ENCODE measurements around the gene CYP3A7. TPM values are rescaled to one million over a fixed set of nuclear protein-coding genes. Genes with fewer than 3 reads are reported as not detected.

The CYP3A7 gene
- polyA plus RNA-seq, 1 of the 3 experiments (the other 2 are of a cell fraction), result not detected

GRCh38 chr7:99784007-99784406 is 49.0 kb upstream of the CYP3A7 start, which contains the start of gene CYP3A4:
TSS of gene CYP3A4 (minus strand) at chr7:99784184. CDS start at chr7:99784081, 103 bp downstream.
- ChIA-PET CTCF (no interaction called here), POLR2A (no interaction called here)

DNA sequence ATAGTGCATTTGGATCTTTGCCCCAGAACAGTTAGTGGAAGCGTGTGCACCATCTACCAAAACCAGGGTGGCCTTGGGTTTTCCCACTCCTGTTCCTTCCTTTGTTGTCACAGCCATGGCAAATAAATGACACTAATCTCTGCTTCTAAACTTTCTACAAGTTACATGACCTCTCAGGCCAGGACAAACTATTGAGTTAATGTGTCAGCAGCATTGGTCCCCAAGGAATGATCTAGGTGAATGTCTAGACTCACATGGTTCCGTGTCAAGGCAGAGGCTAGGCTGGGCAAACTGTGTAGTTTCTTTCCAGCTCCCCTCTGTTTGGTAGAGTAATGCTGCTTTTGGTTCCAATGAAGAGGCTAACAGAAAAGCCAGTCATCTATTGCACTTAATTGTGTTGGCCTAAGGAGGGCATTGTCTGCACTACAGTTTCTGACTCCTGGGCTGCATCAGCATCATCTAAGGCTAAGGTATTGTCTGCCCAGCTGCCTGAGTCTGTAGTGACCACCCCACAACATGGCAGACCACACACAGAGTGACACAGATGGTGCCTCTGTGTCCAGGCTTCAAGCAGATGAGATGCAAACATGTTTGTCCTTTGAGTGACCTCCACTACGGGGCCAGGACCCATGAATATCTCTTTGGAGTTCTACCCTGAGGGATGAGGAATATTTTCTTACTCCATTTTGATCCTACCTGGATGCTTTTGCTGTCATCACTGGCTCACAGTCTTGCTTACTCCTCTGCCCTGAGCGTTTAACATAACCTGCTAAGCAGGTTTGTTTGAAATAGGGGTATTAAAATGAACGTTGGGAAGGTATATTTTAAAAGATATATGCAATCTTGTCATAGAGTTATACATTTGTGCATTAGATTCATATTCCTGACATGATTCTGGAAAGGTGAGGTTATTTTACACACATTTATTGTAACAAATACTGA is 47.3 kb upstream of the CYP3A7 start:
- no peak overlapping the region for H3K4me2 ChIP-seq
- no peaks in the 10 kb centered on the region for H3K79me2 ChIP-seq (ENCODE audit: insufficient read depth)
- H3K9me3 ChIP-seq, result no peaks in the 10 kb centered on the region
- no peak for DNase-seq
- POLR2A ChIA-PET, result no interaction called here
- no peaks in the 10 kb centered on the region for H4K20me1 ChIP-seq (ENCODE audit: insufficient read depth)
- peaks cover 13% of the 10 kb centered on the region for H3K27me3 ChIP-seq (ENCODE audit: insufficient read depth)
- no peak overlapping the region for H3K4me3 ChIP-seq (ENCODE audit: low read depth in 2 of 2, low read length in 1 of 2)
- H2AFZ ChIP-seq (ENCODE audit: low read depth), result no peak overlapping the region
- H3K36me3 ChIP-seq (replicated peaks in 1 of 2; ENCODE audit: control insufficient read depth in 1 of 2, insufficient read depth in 2 of 2, low read length in 1 of 2), result no peaks in the 10 kb centered on the region
- no peak overlapping the region for H3K9ac ChIP-seq
- no peaks in the 10 kb centered on the region for H3K4me1 ChIP-seq (ENCODE audit: control insufficient read depth in 1 of 2, insufficient read depth in 2 of 2, low read depth in 1 of 2, low read length in 1 of 2)
- no peaks in the 10 kb centered on the region for H3F3A ChIP-seq (replicated peaks; ENCODE audit: insufficient read depth)
- H3K9me2 ChIP-seq, result no peaks in the 10 kb centered on the region
- CTCF ChIA-PET, result no interaction called here
- no peak overlapping the region for H3K27ac ChIP-seq (ENCODE audit: low read depth in 2 of 2, low read length in 1 of 2)
- 3% methylated on average over 5 of the region's 5 CpGs for WGBS (ENCODE audit: low lambda C conversion rate)
- TF ChIP-seq POLR2AphosphoS5 (IDR thresholded peaks at IDR 0.05; ENCODE audit: low read depth, low read length), result no peak
- TF ChIP-seq, protein P1, sequence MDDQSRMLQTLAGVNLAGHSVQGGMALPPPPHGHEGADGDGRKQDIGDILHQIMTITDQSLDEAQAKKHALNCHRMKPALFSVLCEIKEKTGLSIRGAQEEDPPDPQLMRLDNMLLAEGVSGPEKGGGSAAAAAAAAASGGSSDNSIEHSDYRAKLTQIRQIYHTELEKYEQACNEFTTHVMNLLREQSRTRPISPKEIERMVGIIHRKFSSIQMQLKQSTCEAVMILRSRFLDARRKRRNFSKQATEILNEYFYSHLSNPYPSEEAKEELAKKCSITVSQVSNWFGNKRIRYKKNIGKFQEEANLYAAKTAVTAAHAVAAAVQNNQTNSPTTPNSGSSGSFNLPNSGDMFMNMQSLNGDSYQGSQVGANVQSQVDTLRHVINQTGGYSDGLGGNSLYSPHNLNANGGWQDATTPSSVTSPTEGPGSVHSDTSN (IDR thresholded peaks at IDR 0.05), result no peak
- TF ChIP-seq MEF2A (IDR thresholded peaks at IDR 0.05; ENCODE audit: borderline replicate concordance, low read depth), result no peak
- no peak for TF ChIP-seq TCF12 (IDR thresholded peaks at IDR 0.05)
- TF ChIP-seq IRF3 (IDR thresholded peaks at IDR 0.05; ENCODE audit: low read depth, low read length), result no peak
- TF ChIP-seq JUND (IDR thresholded peaks at IDR 0.05), result no peak
- no peak for TF ChIP-seq RCOR1 (IDR thresholded peaks at IDR 0.05; ENCODE audit: low read length)
- TF ChIP-seq, protein P2, sequence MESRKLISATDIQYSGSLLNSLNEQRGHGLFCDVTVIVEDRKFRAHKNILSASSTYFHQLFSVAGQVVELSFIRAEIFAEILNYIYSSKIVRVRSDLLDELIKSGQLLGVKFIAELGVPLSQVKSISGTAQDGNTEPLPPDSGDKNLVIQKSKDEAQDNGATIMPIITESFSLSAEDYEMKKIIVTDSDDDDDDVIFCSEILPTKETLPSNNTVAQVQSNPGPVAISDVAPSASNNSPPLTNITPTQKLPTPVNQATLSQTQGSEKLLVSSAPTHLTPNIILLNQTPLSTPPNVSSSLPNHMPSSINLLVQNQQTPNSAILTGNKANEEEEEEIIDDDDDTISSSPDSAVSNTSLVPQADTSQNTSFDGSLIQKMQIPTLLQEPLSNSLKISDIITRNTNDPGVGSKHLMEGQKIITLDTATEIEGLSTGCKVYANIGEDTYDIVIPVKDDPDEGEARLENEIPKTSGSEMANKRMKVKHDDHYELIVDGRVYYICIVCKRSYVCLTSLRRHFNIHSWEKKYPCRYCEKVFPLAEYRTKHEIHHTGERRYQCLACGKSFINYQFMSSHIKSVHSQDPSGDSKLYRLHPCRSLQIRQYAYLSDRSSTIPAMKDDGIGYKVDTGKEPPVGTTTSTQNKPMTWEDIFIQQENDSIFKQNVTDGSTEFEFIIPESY (IDR thresholded peaks at IDR 0.05; ENCODE audit: borderline replicate concordance, low read depth), result no peak
- no peak for TF ChIP-seq CHD2 (IDR thresholded peaks at IDR 0.05; ENCODE audit: low read length, partially characterized antibody)
- TF ChIP-seq, protein P3, sequence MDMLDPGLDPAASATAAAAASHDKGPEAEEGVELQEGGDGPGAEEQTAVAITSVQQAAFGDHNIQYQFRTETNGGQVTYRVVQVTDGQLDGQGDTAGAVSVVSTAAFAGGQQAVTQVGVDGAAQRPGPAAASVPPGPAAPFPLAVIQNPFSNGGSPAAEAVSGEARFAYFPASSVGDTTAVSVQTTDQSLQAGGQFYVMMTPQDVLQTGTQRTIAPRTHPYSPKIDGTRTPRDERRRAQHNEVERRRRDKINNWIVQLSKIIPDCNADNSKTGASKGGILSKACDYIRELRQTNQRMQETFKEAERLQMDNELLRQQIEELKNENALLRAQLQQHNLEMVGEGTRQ (IDR thresholded peaks at IDR 0.05; ENCODE audit: borderline replicate concordance, low read depth, low read length), result no peak
- TF ChIP-seq TEAD4 (IDR thresholded peaks at IDR 0.05; ENCODE audit: borderline replicate concordance, insufficient read depth), result no peak
- no peak for TF ChIP-seq MXI1 (IDR thresholded peaks at IDR 0.05; ENCODE audit: low read depth, low read length)
- no peak for TF ChIP-seq YY1 (IDR thresholded peaks at IDR 0.05; ENCODE audit: low read depth)
- TF ChIP-seq FOXJ3 (CRISPR knock-in tag; IDR thresholded peaks at IDR 0.05), result no peak
- TF ChIP-seq RFX5 (IDR thresholded peaks at IDR 0.05; ENCODE audit: low read length), result no peak
- no peak for TF ChIP-seq GABPA (IDR thresholded peaks at IDR 0.05; ENCODE audit: low read depth)

More at GRCh38 chr7:99784007-99784406, 49.0 kb upstream of the CYP3A7 start, which contains the start of gene CYP3A4:
- Histone ChIP-seq H3K27me3 (ENCODE audit: insufficient read depth) (peaks cover 13% of the 10 kb centered on the region), H3K4me1 (ENCODE audit: control insufficient read depth in 1 of 2, insufficient read depth in 2 of 2, low read depth in 1 of 2, low read length in 1 of 2) (no peaks in the 10 kb centered on the region), H3K36me3 (replicated peaks in 1 of 2; ENCODE audit: control insufficient read depth in 1 of 2, insufficient read depth in 2 of 2, low read length in 1 of 2) (no peaks in the 10 kb centered on the region), H3K27ac (ENCODE audit: low read depth in 2 of 2, low read length in 1 of 2) (no peak within 1 kb of the TSS), H3K79me2 (ENCODE audit: insufficient read depth) (no peaks in the 10 kb centered on the region), H3K9me3 (no peaks in the 10 kb centered on the region), H3K4me3 (ENCODE audit: low read depth in 2 of 2, low read length in 1 of 2) (no peak within 1 kb of the TSS), H4K20me1 (ENCODE audit: insufficient read depth) (no peaks in the 10 kb centered on the region), H3K9ac (no peak within 1 kb of the TSS), H3K4me2 (no peak within 1 kb of the TSS), H3K9me2 (no peaks in the 10 kb centered on the region), H3F3A (replicated peaks; ENCODE audit: insufficient read depth) (no peaks in the 10 kb centered on the region), H2AFZ (ENCODE audit: low read depth) (no peak within 1 kb of the TSS)
- DNase-seq, result no peak
- TF ChIP-seq, protein P4, sequence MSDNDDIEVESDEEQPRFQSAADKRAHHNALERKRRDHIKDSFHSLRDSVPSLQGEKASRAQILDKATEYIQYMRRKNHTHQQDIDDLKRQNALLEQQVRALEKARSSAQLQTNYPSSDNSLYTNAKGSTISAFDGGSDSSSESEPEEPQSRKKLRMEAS (IDR thresholded peaks at IDR 0.05; ENCODE audit: low read depth), result no peak
- TF ChIP-seq MXI1 (IDR thresholded peaks at IDR 0.05; ENCODE audit: low read depth, low read length) (no peak), GATA2 (CRISPR knock-in tag; IDR thresholded peaks at IDR 0.05) (no peak), EZH2phosphoT487 (IDR thresholded peaks at IDR 0.05; ENCODE audit: borderline replicate concordance, low read depth) (no peak), GABPA (IDR thresholded peaks at IDR 0.05; ENCODE audit: low read depth) (no peak), FOSL2 (IDR thresholded peaks at IDR 0.05; ENCODE audit: borderline replicate concordance, low read depth) (no peak), ELF1 (IDR thresholded peaks at IDR 0.05) (no peak), RFX5 (IDR thresholded peaks at IDR 0.05; ENCODE audit: low read length) (no peak), NFIC (IDR thresholded peaks at IDR 0.05; ENCODE audit: borderline replicate concordance) (no peak)

Data from SK-N-SH (cell line).